ENCODE data around the gene P4HA2.
A peak's percentile ranks its signal among the peaks of the same experiment; 100 is the strongest.
"Not testable (repeated sequence)": the region's sequence is repeated elsewhere in the genome, so short reads cannot be mapped to it uniquely, and the experiment has no call there.

P4HA2 gene

GRCh38 chr5:132176987-132177386 is 50.7 kb downstream of the P4HA2 start:
- no peak overlapping the region for H3K4me3 ChIP-seq (ENCODE audit: low read depth, low read length)
- no peaks in the 10 kb centered on the region for H3K36me3 ChIP-seq (replicated peaks)
- H3K27me3 ChIP-seq (replicated peaks), result no peaks in the 10 kb centered on the region
- H3K27ac ChIP-seq, result no peak overlapping the region
- in situ Hi-C loops (cut with HindIII; ENCODE audit: low pct_ligation_motif_present, low sequenced_read_pairs), result no loop called here
- DNase-seq, result no peak
- TF ChIP-seq CTCF (IDR thresholded peaks at IDR 0.05; ENCODE audit: low read depth, low read length, missing control alignments), result peak; percentile 37

- DNase-seq, result no peak
Measured at GRCh38 chr5:132176521-132176945, 51.1 kb downstream of the P4HA2 start.

GRCh38 chr5:132162945-132163344 is 64.7 kb downstream of the P4HA2 start:
- TF ChIP-seq CTCF (IDR thresholded peaks at IDR 0.05; ENCODE audit: low read depth, low read length, missing control alignments), result no peak
- in situ Hi-C loops (cut with HindIII; ENCODE audit: low pct_ligation_motif_present, low sequenced_read_pairs), result no loop called here
- no peaks in the 10 kb centered on the region for H3K27me3 ChIP-seq (replicated peaks)
- DNase-seq, result no peak
- H3K27ac ChIP-seq, result no peak overlapping the region
- H3K36me3 ChIP-seq (replicated peaks), result no peaks in the 10 kb centered on the region
- H3K4me3 ChIP-seq (ENCODE audit: low read depth, low read length), result no peak overlapping the region

More at GRCh38 chr5:132176521-132176945, 51.1 kb downstream of the P4HA2 start:
- H3K36me3 ChIP-seq (replicated peaks), result no peaks in the 10 kb centered on the region
- no peak for TF ChIP-seq CTCF (IDR thresholded peaks at IDR 0.05; ENCODE audit: low read depth, low read length, missing control alignments)
- H3K4me3 ChIP-seq (ENCODE audit: low read depth, low read length), result no peak overlapping the region
- no peaks in the 10 kb centered on the region for H3K27me3 ChIP-seq (replicated peaks)
- H3K27ac ChIP-seq, result no peak overlapping the region
- in situ Hi-C loops (cut with HindIII; ENCODE audit: low pct_ligation_motif_present, low sequenced_read_pairs), result no loop called here

- H3K27me3 ChIP-seq (replicated peaks); H3K4me3 ChIP-seq (ENCODE audit: low read depth, low read length); H3K36me3 ChIP-seq (replicated peaks); DNase-seq; in situ Hi-C loops (cut with HindIII; ENCODE audit: low pct_ligation_motif_present, low sequenced_read_pairs); H3K27ac ChIP-seq: not testable (repeated sequence)
Measured at GRCh38 chr5:132161574-132162326, 65.9 kb downstream of the P4HA2 start.

GRCh38 chr5:132156413-132156812 is 71.2 kb downstream of the P4HA2 start:
- Histone ChIP-seq H3K36me3 (replicated peaks) (no peaks in the 10 kb centered on the region), H3K27ac (no peak overlapping the region), H3K4me3 (ENCODE audit: low read depth, low read length) (no peak overlapping the region), H3K27me3 (replicated peaks) (no peaks in the 10 kb centered on the region)
- in situ Hi-C loops (cut with HindIII; ENCODE audit: low pct_ligation_motif_present, low sequenced_read_pairs), result no loop called here
- no peak for TF ChIP-seq CTCF (IDR thresholded peaks at IDR 0.05; ENCODE audit: low read depth, low read length, missing control alignments)
- DNase-seq, result no peak

- TF ChIP-seq CTCF (IDR thresholded peaks at IDR 0.05; ENCODE audit: low read depth, low read length, missing control alignments), result no peak
Measured at GRCh38 chr5:132150565-132150964, 77.1 kb downstream of the P4HA2 start.

More at GRCh38 chr5:132150565-132150964, 77.1 kb downstream of the P4HA2 start:
- DNase-seq, result no peak
- no peak overlapping the region for H3K4me3 ChIP-seq (ENCODE audit: low read depth, low read length)
- peaks cover 4% of the 10 kb centered on the region for H3K27me3 ChIP-seq (replicated peaks)
- in situ Hi-C loops (cut with HindIII; ENCODE audit: low pct_ligation_motif_present, low sequenced_read_pairs), result no loop called here
- no peaks in the 10 kb centered on the region for H3K36me3 ChIP-seq (replicated peaks)
- no peak overlapping the region for H3K27ac ChIP-seq
